Transverse colon (tissue), 4 donors: ENCODE results near the gene GPR149. TPM values are rescaled to one million over a fixed set of nuclear protein-coding genes. Genes with fewer than 3 reads are reported as not detected.

Experiments
- DNase-seq: peaks from one replicate; pipeline ENCODE4 v3.0.0-alpha.2; 2019
- H3K27ac ChIP-seq, 4 donors: fragments of 200-600 bp; sonication (generic); 2 replicates each; pipeline ENCODE4 v1.5.1; 2016 to 2018; ENCODE audit warnings: inconsistent platforms in 4 of 4
- H3K27me3 ChIP-seq: fragments of 200-600 bp; sonication (generic); 2 replicates; pipeline ENCODE4 v1.5.1; 2017; ENCODE audit warnings: inconsistent platforms
- H3K36me3 ChIP-seq, 4 donors: fragments of 200-600 bp; sonication (generic); 2 replicates each; pipeline ENCODE4 v1.5.1; 2017 to 2019; ENCODE audit warnings: inconsistent platforms in 4 of 4
- H3K4me1 ChIP-seq, 4 donors: fragments of 200-600 bp; sonication (generic); 2 replicates each; pipeline ENCODE4 v1.5.1; 2017 to 2020; ENCODE audit warnings: inconsistent platforms in 4 of 4
- H3K4me3 ChIP-seq, 4 donors: fragments of 200-600 bp; sonication (generic); 1 replicate in 1 of 4; 2 replicates in 3 of 4; pipeline versions ENCODE4 v1.5.1 to v1.6.1; 2017 to 2019; ENCODE audit warnings: inconsistent platforms in 4 of 4
- H3K9me3 ChIP-seq, 2 donors: fragments of 200-600 bp; sonication (generic); 2 replicates each; pipeline ENCODE4 v1.5.1; 2017 to 2019; ENCODE audit warnings: inconsistent platforms in 2 of 2
- EP300 ChIP-seq: sonication (generic); formaldehyde crosslinking; IDR thresholded peaks from one replicate; pipeline ENCODE4 v1.6.1; 2017; ENCODE audit warnings: antibody characterized with exemption, low read depth
- POLR2A ChIP-seq: fragments of 450-650 bp; IDR thresholded peaks from one replicate; pipeline ENCODE4 v1.6.1; 2016; ENCODE audit warnings: antibody characterized with exemption, mild to moderate bottlenecking, moderate library complexity
- POLR2AphosphoS5 ChIP-seq, 3 donors: sonication (generic); formaldehyde crosslinking; IDR thresholded peaks; one replicate each; pipeline ENCODE4 v1.6.1; 2016; ENCODE audit warnings: antibody characterized with exemption in 3 of 3
- WGBS, 2 donors: methylation state at CpG; one replicate each; pipeline ENCODE4 v1.1.5; 2018; ENCODE audit warnings: low coverage in 1 of 2; 5-methylcytosine and 5-hydroxymethylcytosine counted together
- in situ Hi-C, 4 donors: fragments of 200-750 bp; cut with MboI; loops; one replicate each; pipeline versions ENCODE4 v1.15.0 to v1.15.1; 2017; ENCODE audit warnings: low sequenced_read_pairs in 3 of 4, low pct_ligation_motif_present in 1 of 4, low pct_unique_long_range_greater_than_20kb in 1 of 4
- intact Hi-C: fragments of 100-400 bp; cut with DNase I; formaldehyde crosslinking; loops from one replicate; pipeline ENCODE4 v1.15.1; 2023; ENCODE audit warnings: low total_unique reads
- total RNA-seq, 4 donors: library from RNA; depleted of rRNA; stranded (reverse); fragments of >200 nt; gene quantifications; one replicate each; pipeline ENCODE4 v1.1.0, GENCODE V29; 2016
- TF ChIP-seq, protein P1 (sequence below), 5 experiments: fragments of 200-600 bp in 3 of 5; fragments of 450-650 bp in 2 of 5; sonication (generic) in 3 of 5; IDR thresholded peaks; 1 replicate in 2 of 5; 2 replicates in 3 of 5; pipeline ENCODE4 v1.5.1; 2016 to 2017; ENCODE audit warnings: antibody characterized with exemption in 5 of 5, inconsistent platforms in 3 of 5, mild to moderate bottlenecking in 2 of 5, moderate library complexity in 1 of 5

GPR149 gene
- total RNA-seq, 4 donors from 2014 or later = not detected

DNA sequence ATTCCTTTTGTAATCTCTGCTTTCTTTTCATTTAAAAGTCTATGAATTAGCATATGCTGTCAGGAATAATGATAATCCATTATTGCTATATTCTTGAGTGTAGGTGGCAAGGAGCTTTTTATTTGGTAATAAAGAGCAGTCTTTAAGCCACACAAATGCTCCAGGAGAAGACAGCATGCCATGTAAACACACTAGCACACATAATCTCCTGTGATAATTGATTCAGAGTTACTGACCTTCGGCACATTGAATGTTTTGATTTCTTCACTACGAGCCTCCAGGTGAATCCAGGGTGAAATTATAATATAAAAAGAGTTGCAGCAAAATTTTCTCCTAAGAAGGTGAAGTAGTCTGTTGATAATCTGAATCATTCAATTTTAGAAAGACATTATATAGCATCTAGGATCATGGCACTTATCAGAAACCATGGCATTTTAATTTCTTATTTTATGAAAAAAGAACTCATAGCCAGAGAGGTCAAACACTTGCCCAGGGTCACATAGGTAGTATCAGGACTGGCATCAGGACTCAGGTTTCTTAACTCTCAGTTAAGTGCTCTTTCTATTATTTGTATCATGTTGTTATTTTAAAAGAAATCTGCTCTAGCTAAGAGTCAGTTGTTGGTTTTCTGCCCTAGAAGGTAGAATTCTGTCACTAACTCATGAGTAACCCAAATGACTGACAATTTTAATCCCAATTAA lies 84.4 kb downstream of the GPR149 start:
- TF ChIP-seq, protein P1, sequence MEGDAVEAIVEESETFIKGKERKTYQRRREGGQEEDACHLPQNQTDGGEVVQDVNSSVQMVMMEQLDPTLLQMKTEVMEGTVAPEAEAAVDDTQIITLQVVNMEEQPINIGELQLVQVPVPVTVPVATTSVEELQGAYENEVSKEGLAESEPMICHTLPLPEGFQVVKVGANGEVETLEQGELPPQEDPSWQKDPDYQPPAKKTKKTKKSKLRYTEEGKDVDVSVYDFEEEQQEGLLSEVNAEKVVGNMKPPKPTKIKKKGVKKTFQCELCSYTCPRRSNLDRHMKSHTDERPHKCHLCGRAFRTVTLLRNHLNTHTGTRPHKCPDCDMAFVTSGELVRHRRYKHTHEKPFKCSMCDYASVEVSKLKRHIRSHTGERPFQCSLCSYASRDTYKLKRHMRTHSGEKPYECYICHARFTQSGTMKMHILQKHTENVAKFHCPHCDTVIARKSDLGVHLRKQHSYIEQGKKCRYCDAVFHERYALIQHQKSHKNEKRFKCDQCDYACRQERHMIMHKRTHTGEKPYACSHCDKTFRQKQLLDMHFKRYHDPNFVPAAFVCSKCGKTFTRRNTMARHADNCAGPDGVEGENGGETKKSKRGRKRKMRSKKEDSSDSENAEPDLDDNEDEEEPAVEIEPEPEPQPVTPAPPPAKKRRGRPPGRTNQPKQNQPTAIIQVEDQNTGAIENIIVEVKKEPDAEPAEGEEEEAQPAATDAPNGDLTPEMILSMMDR (IDR thresholded peaks at IDR 0.05) = no peak
- TF ChIP-seq POLR2AphosphoS5 (IDR thresholded peaks at IDR 0.05) = no peak
- no peak for TF ChIP-seq POLR2A
- TF ChIP-seq EP300 = no peak
- Histone ChIP-seq H3K9me3 (no peaks in the 10 kb centered on the region), H3K27ac (no peak overlapping the region), H3K4me3 (no peak overlapping the region), H3K27me3 (peaks cover 9% of the 10 kb centered on the region), H3K36me3 (no peaks in the 10 kb centered on the region), H3K4me1 (no peaks in the 10 kb centered on the region)
- intact Hi-C loops (no loop called here), in situ Hi-C loops (loop anchor here in 1 of 4 donors (25.0 kb wide), 1 partner anchor 1367 kb away; no protein-coding TSS in a partner anchor)
- 35 to 48% methylated on average over 2 of the region's 2 CpGs for WGBS, 2 donors
- no peak for DNase-seq

DNA sequence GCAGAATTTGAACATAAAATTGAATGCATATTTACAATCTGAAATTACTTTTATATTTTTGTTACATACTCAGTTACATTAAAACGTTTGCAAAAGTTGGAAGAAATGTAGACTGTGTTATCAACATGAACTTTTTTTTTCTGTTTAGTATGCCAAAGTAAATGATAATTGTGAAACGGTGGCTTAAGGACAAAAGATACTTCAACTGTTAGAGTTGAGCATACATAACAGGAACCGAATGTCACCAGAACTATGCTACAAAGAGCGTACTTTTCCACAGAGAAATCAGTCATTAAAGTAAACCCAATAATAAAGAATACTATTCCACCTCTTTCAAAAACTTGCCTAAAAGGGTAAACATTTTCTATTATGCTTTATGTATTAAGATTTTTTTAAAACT lies 91.4 kb downstream of the GPR149 start:
- H3K27ac ChIP-seq = no peak overlapping the region
- H3K9me3 ChIP-seq = no peaks in the 10 kb centered on the region
- in situ Hi-C loops = loop anchor here in 1 of 4 donors (25.0 kb wide), 1 partner anchor 1374 kb away; no protein-coding TSS in a partner anchor
- H3K27me3 ChIP-seq = no peaks in the 10 kb centered on the region
- no peak for TF ChIP-seq POLR2AphosphoS5 (IDR thresholded peaks at IDR 0.05)
- TF ChIP-seq POLR2A = no peak
- TF ChIP-seq, protein P1 (IDR thresholded peaks at IDR 0.05) = no peak
- TF ChIP-seq EP300 = no peak
- intact Hi-C loops = loop anchor here (5.0 kb wide), 1 partner anchor 1144 kb away; no protein-coding TSS in a partner anchor
- 61 to 69% methylated on average over 4 of the region's 4 CpGs for WGBS, 2 donors
- H3K4me1 ChIP-seq = no peaks in the 10 kb centered on the region
- no peak for DNase-seq
- no peaks in the 10 kb centered on the region for H3K36me3 ChIP-seq
- H3K4me3 ChIP-seq = no peak overlapping the region

DNA sequence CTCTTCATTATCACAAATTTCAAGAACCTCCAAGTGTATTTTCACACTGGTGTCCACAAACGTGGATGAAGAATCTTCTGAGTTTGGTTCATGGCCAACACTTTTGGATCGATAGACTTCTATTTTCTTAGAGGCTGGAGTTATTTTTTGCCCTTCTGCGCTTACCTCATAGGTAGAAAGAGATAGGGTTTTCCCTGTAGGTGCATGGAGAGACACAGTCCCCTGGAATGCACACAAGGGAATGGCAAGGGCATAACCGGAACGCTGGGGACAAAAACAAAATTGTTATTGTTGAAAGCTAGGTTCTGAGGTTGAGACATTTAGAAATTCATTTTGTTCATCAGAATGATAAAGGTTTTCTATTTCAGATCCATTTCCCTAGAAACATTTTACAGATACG lies 92.0 kb downstream of the GPR149 start:
- in situ Hi-C loops (loop anchor here in 1 of 4 donors (25.0 kb wide), 1 partner anchor 1374 kb away; no protein-coding TSS in a partner anchor), intact Hi-C loops (loop anchor here (5.0 kb wide), 1 partner anchor 1144 kb away; no protein-coding TSS in a partner anchor)
- TF ChIP-seq EP300 = no peak
- TF ChIP-seq POLR2AphosphoS5 (IDR thresholded peaks at IDR 0.05) = no peak
- TF ChIP-seq POLR2A = no peak
- TF ChIP-seq, protein P1 (IDR thresholded peaks at IDR 0.05) = no peak
- Histone ChIP-seq H3K27me3 (no peaks in the 10 kb centered on the region), H3K9me3 (no peaks in the 10 kb centered on the region), H3K4me3 (no peak overlapping the region), H3K27ac (no peak overlapping the region), H3K4me1 (no peaks in the 10 kb centered on the region), H3K36me3 (no peaks in the 10 kb centered on the region)
- WGBS, 2 donors = 90 to 95% methylated on average over 6 of the region's 6 CpGs
- no peak for DNase-seq

DNA sequence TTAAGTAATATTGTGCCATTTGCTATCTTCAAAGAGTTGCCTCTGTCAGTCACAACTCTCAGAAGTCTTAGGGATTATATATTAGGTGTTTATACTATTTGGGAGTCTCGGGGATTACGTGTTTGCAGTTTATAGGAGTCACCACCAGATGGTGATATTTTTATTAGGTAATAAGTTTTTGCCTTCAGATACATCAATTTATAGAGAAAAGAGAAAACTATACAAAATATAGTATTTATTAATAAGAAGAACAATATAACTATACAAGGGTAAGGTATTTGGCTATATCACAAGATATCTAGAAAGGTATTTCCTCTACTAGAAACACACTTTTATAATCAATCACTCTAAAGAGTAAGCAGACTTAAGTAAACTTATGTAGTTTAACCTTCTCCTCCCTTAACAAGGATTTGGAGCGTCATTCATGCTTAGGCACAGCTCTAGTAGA lies 95.0 kb downstream of the GPR149 start:
- intact Hi-C loops (loop anchor here (5.0 kb wide), 2 partner anchors 863 to 1147 kb away; no protein-coding TSS in a partner anchor), in situ Hi-C loops (loop anchor here in 1 of 4 donors (25.0 kb wide), 1 partner anchor 1377 kb away; no protein-coding TSS in a partner anchor)
- no peak for DNase-seq
- Histone ChIP-seq H3K27ac (no peak overlapping the region), H3K27me3 (no peaks in the 10 kb centered on the region), H3K4me3 (no peak overlapping the region), H3K9me3 (no peaks in the 10 kb centered on the region), H3K4me1 (no peaks in the 10 kb centered on the region), H3K36me3 (no peaks in the 10 kb centered on the region)
- WGBS, 2 donors = 10 to 21% methylated on average over 3 of the region's 3 CpGs
- TF ChIP-seq, protein P1 (IDR thresholded peaks at IDR 0.05) = peak; percentile 28 to 61 (median 46)
- no peak for TF ChIP-seq POLR2AphosphoS5 (IDR thresholded peaks at IDR 0.05)
